NT2/D1 (cell line): ENCODE measurements around the gene USH2A.

Experiments
- DNase-seq: peaks from one replicate; pipeline ENCODE4 v3.0.0-alpha.2; 2011; ENCODE audit warnings: low read depth, low spot score
- H3K27me3 ChIP-seq: 2 replicates; pipeline ENCODE4 v1.6.0; 2011; ENCODE audit warnings: mild to moderate bottlenecking; ENCODE audit not compliant: insufficient read length, insufficient read depth
- H3K36me3 ChIP-seq: 2 replicates; pipeline ENCODE4 v1.6.1; 2011; ENCODE audit warnings: mild to moderate bottlenecking, low read length, mixed read lengths; ENCODE audit not compliant: insufficient read depth, insufficient read length
- H3K4me1 ChIP-seq: 2 replicates; pipeline ENCODE4 v1.5.1; 2011; ENCODE audit not compliant: insufficient read depth, insufficient read length
- H3K4me3 ChIP-seq: 2 replicates; pipeline ENCODE4 v1.5.1; 2011; ENCODE audit warnings: low read depth; ENCODE audit not compliant: insufficient read length
- H3K9ac ChIP-seq: 2 replicates; pipeline ENCODE4 v1.6.0; 2011; ENCODE audit warnings: low read depth; ENCODE audit not compliant: insufficient read length
- H3K9me3 ChIP-seq: 2 replicates; pipeline ENCODE4 v1.5.1; 2011; ENCODE audit warnings: mild to moderate bottlenecking, low read length; ENCODE audit not compliant: insufficient read depth
- SUZ12 ChIP-seq: IDR thresholded peaks from 2 replicates; pipeline ENCODE4 v1.6.1; 2011; ENCODE audit not compliant: insufficient read length, insufficient read depth; ENCODE audit errors: extremely low read depth
- YY1 ChIP-seq: IDR thresholded peaks from 2 replicates; pipeline ENCODE4 v1.6.1; 2011; ENCODE audit not compliant: insufficient read length, insufficient read depth
- ZNF274 ChIP-seq: IDR thresholded peaks from 2 replicates; pipeline ENCODE4 v1.6.1; 2011; ENCODE audit warnings: mild to moderate bottlenecking, low read depth, low read length

The USH2A gene

DNA sequence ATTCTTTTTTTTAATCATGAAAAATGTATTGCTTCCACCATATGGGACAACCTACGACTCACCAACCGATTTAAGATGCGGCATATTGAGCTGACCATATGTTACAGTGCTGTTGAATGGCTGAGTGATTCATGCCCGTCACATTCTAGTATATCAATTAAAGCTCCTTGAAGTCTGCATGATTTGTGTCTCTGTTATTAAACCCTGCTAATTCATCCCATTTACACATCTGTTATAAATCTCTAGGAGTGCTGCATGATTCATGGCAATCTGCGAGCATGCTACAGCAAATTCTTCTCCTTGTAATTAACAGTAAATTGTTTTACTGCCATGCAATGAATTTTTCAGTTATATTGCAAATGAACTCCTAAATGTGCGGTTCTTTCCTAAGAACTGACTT lies 239.8 kb downstream of the USH2A start:
- Histone ChIP-seq H3K36me3 (no peaks in the 10 kb centered on the region), H3K9me3 (peaks cover 13% of the 10 kb centered on the region), H3K4me1 (peaks cover 2% of the 10 kb centered on the region), H3K9ac (no peak overlapping the region), H3K4me3 (no peak overlapping the region), H3K27me3 (no peaks in the 10 kb centered on the region)
- no peak for DNase-seq
- TF ChIP-seq YY1, result no peak
- no peak for TF ChIP-seq ZNF274
- TF ChIP-seq SUZ12, result no peak

- H3K27me3 ChIP-seq, result no peaks in the 10 kb centered on the region
- peak; percentile 91 for DNase-seq
- H3K36me3 ChIP-seq, result no peaks in the 10 kb centered on the region
- H3K4me1 ChIP-seq, result peaks cover 2% of the 10 kb centered on the region
- H3K4me3 ChIP-seq, result no peak overlapping the region
- H3K9me3 ChIP-seq, result peaks cover 13% of the 10 kb centered on the region
- no peak overlapping the region for H3K9ac ChIP-seq
- TF ChIP-seq YY1 (no peak), SUZ12 (no peak), ZNF274 (no peak)
Measured at GRCh38 chr1:216183007-216183406, 240.2 kb downstream of the USH2A start.

DNA sequence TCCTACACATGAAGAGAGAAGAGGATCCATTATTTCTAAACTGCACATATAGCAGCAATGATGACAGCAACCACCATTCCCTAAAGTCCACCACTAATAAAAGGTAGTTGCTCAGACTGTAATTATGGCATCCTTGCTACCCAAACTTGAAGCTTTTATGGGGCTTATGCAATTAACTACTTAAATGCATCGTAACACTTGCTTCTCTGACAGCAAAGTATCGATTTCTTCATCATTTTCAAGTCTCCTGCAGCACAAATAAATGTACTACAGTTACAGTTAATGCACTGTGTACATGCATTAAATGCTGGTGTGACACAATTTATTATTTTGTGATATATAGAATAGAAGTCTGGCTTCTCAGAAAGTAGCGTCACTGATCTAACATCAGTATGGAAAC lies 241.7 kb downstream of the USH2A start:
- Histone ChIP-seq H3K4me1 (peaks cover 2% of the 10 kb centered on the region), H3K27me3 (no peaks in the 10 kb centered on the region), H3K4me3 (no peak overlapping the region), H3K9ac (no peak overlapping the region), H3K9me3 (peaks cover 13% of the 10 kb centered on the region), H3K36me3 (no peaks in the 10 kb centered on the region)
- no peak for DNase-seq
- TF ChIP-seq SUZ12, result no peak
- no peak for TF ChIP-seq YY1
- no peak for TF ChIP-seq ZNF274

DNA sequence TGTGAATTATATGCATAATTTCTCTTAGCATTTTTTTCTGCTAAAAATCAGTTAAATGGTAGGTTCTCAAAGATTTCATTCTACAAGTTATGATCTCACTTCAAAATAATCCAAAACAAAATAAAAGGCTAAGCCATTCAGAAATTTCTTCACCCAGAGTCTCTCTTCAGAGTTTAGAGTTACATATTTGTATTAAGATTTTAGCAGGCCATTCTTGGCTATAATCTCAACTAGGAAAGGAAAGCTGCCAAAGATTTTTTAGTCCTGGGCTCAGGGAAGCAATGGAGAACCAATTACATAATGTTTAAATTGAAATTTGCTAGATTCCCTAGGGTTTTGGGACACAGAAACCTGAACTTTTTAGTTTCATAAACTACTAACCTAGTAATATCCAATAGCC lies 245.0 kb downstream of the USH2A start:
- DNase-seq, result no peak
- Histone ChIP-seq H3K4me1 (peaks cover 2% of the 10 kb centered on the region), H3K4me3 (no peak overlapping the region), H3K9me3 (peaks cover 13% of the 10 kb centered on the region), H3K9ac (no peak overlapping the region), H3K27me3 (no peaks in the 10 kb centered on the region), H3K36me3 (no peaks in the 10 kb centered on the region)
- no peak for TF ChIP-seq ZNF274
- no peak for TF ChIP-seq SUZ12
- TF ChIP-seq YY1, result no peak

- no peak for TF ChIP-seq ZNF274
- TF ChIP-seq SUZ12, result no peak
- no peak for TF ChIP-seq YY1
- no peaks in the 10 kb centered on the region for H3K27me3 ChIP-seq
Measured at GRCh38 chr1:216176970-216177369, 246.3 kb downstream of the USH2A start.

GRCh38 chr1:216175714-216176113 lies 247.5 kb downstream of the USH2A start:
- H3K4me1 ChIP-seq, result no peaks in the 10 kb centered on the region
- no peak overlapping the region for H3K4me3 ChIP-seq
- TF ChIP-seq YY1, result no peak
- TF ChIP-seq SUZ12, result no peak
- TF ChIP-seq ZNF274, result no peak
- no peak for DNase-seq
- no peak overlapping the region for H3K9ac ChIP-seq
- H3K27me3 ChIP-seq, result no peaks in the 10 kb centered on the region
- H3K9me3 ChIP-seq, result peaks cover 5% of the 10 kb centered on the region; the same call in 1 of the 2 replicates
- no peaks in the 10 kb centered on the region for H3K36me3 ChIP-seq

More at GRCh38 chr1:216176970-216177369, 246.3 kb downstream of the USH2A start:
- DNase-seq, result no peak
- Histone ChIP-seq H3K4me3 (no peak overlapping the region), H3K36me3 (no peaks in the 10 kb centered on the region), H3K4me1 (no peaks in the 10 kb centered on the region), H3K9ac (no peak overlapping the region), H3K9me3 (peaks cover 13% of the 10 kb centered on the region)

- TF ChIP-seq YY1 (no peak), ZNF274 (no peak), SUZ12 (no peak)
- Histone ChIP-seq H3K9me3 (no peaks in the 10 kb centered on the region), H3K36me3 (no peaks in the 10 kb centered on the region), H3K4me1 (no peaks in the 10 kb centered on the region), H3K27me3 (no peaks in the 10 kb centered on the region), H3K9ac (no peak overlapping the region), H3K4me3 (no peak overlapping the region)
- DNase-seq, result no peak
Measured at GRCh38 chr1:216173376-216173995, 249.8 kb downstream of the USH2A start.

DNA sequence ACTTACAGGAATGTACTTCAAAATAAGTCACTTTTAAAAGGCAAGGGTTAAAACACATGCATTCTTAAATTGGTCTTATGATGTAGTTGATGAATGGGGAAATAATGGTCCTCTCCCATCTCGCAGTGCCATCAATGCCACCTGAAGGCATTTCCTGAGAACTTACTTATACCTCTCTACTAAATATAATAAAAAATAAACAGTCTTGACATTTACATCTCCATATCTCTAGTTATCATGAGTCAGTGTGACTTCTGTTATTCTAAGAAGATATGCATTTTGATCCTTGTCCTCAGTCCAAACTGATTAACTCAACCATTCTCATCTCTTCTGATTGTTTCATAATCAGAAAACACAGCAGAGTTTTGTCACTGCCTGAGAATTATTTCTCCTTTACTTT lies 253.9 kb downstream of the USH2A start:
- DNase-seq, result no peak
- TF ChIP-seq YY1 (no peak), ZNF274 (no peak), SUZ12 (no peak)

More for the DNA sequence above, 253.9 kb downstream of the USH2A start:
- Histone ChIP-seq H3K4me3 (no peak overlapping the region), H3K9ac (no peak overlapping the region), H3K27me3 (no peaks in the 10 kb centered on the region), H3K36me3 (no peaks in the 10 kb centered on the region), H3K4me1 (no peaks in the 10 kb centered on the region), H3K9me3 (no peaks in the 10 kb centered on the region)
